Gastroesophageal sphincter (tissue), 4 donors: Measurements from ENCODE around the gene MEF2D. TPM values are rescaled to one million over a fixed set of nuclear protein-coding genes. Genes with fewer than 3 reads are reported as not detected.
A peak's percentile ranks its signal among the peaks of the same experiment; 100 is the strongest.

Experiments used
- ATAC-seq: fragments of 150-250 bp; one replicate; pipeline ENCODE4 v1.9.1; 2016; ENCODE audit warnings: mild to moderate bottlenecking, moderate library complexity
- H3K27ac ChIP-seq, 4 donors: fragments of 200-600 bp; sonication (generic) in 3 of 4; 1 replicate in 3 of 4; 2 replicates in 1 of 4; pipeline ENCODE4 v1.5.1; 2016 to 2019
- H3K27me3 ChIP-seq: fragments of 200-600 bp; sonication (generic); one replicate; pipeline ENCODE4 v1.5.1; 2019
- H3K36me3 ChIP-seq, 2 donors: fragments of 200-600 bp; sonication (generic); one replicate each; pipeline ENCODE4 v1.5.1; 2019; ENCODE audit warnings: control low read depth in 1 of 2
- H3K4me1 ChIP-seq, 3 donors: fragments of 200-600 bp; sonication (generic); 1 replicate in 2 of 3; 2 replicates in 1 of 3; pipeline ENCODE4 v1.5.1; 2016 to 2019; ENCODE audit warnings: control low read depth in 2 of 3
- H3K4me3 ChIP-seq, 2 donors: fragments of 200-600 bp; sonication (generic); one replicate each; pipeline ENCODE4 v1.5.1; 2019; ENCODE audit warnings: mild to moderate bottlenecking in 1 of 2, moderate library complexity in 1 of 2
- H3K9me3 ChIP-seq, 3 donors: fragments of 200-600 bp; sonication (generic); one replicate each; pipeline ENCODE4 v1.5.1; 2017 to 2019; ENCODE audit warnings: control low read depth in 2 of 3
- EP300 ChIP-seq: sonication (generic); formaldehyde crosslinking; IDR thresholded peaks from one replicate; pipeline ENCODE4 v1.6.1; 2017; ENCODE audit warnings: antibody characterized with exemption, mild to moderate bottlenecking
- POLR2A ChIP-seq, 2 donors: fragments of 450-650 bp; IDR thresholded peaks; one replicate each; pipeline ENCODE4 v1.6.1; 2017; ENCODE audit warnings: antibody characterized with exemption in 2 of 2, mild to moderate bottlenecking in 2 of 2, moderate library complexity in 1 of 2
- POLR2AphosphoS5 ChIP-seq: sonication (generic); formaldehyde crosslinking; IDR thresholded peaks from one replicate; pipeline ENCODE4 v1.6.1; 2017; ENCODE audit warnings: antibody characterized with exemption
- WGBS, 2 donors: methylation state at CpG; one replicate each; pipeline ENCODE4 v1.1.5; 2018; ENCODE audit warnings: low coverage in 1 of 2; 5-methylcytosine and 5-hydroxymethylcytosine counted together
- total RNA-seq, 4 donors: library from RNA; depleted of rRNA; stranded (reverse); fragments of >200 nt; gene quantifications; one replicate each; pipeline ENCODE4 v1.1.0, GENCODE V29; 2016
- TF ChIP-seq, protein P1 (sequence below), 4 experiments: fragments of 200-600 bp in 2 of 4; fragments of 450-650 bp in 2 of 4; sonication (generic) in 1 of 4; IDR thresholded peaks; one replicate each; pipeline ENCODE4 v1.5.1; 2017 to 2019; ENCODE audit warnings: antibody characterized with exemption in 4 of 4, mild to moderate bottlenecking in 2 of 4, moderate library complexity in 2 of 4

The MEF2D gene
- total RNA-seq, 4 donors from 2014 or later: 49.0 to 94.3 (median 67.1) TPM

DNA sequence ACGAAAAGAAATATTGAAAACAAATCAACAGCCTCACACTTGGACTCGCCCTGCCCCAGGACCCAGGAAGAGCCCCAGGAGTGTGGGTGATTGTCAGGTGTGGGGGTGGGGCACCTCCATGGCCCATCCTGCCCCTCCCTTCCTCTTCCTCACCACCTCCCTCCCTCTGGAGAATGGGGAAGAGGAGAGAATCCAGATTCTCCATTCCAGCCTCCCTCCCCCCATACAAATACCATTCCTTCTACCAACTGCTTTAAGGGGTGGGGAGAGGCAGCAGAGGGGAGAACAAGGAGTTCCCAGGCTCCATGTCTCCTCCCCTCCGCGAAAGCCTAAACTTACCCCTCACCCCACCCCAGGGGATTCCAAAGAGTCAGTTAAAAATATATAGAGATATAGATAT, 36.7 kb downstream of the MEF2D start:
- peak overlapping the region; percentile 76 to 100 (median 84) for H3K27ac ChIP-seq
- H3K27me3 ChIP-seq: no peaks in the 10 kb centered on the region
- ATAC-seq: peak; percentile 86
- peaks cover 4 to 46% of the 10 kb centered on the region in 2 donors for H3K36me3 ChIP-seq
- H3K9me3 ChIP-seq: no peaks in the 10 kb centered on the region
- H3K4me1 ChIP-seq: peaks cover 9 to 65% (median 39%) of the 10 kb centered on the region in 3 donors
- TF ChIP-seq POLR2A (IDR thresholded peaks at IDR 0.05) (no peak), EP300 (no peak), POLR2AphosphoS5 (peak; percentile 92)
- TF ChIP-seq, protein P1, sequence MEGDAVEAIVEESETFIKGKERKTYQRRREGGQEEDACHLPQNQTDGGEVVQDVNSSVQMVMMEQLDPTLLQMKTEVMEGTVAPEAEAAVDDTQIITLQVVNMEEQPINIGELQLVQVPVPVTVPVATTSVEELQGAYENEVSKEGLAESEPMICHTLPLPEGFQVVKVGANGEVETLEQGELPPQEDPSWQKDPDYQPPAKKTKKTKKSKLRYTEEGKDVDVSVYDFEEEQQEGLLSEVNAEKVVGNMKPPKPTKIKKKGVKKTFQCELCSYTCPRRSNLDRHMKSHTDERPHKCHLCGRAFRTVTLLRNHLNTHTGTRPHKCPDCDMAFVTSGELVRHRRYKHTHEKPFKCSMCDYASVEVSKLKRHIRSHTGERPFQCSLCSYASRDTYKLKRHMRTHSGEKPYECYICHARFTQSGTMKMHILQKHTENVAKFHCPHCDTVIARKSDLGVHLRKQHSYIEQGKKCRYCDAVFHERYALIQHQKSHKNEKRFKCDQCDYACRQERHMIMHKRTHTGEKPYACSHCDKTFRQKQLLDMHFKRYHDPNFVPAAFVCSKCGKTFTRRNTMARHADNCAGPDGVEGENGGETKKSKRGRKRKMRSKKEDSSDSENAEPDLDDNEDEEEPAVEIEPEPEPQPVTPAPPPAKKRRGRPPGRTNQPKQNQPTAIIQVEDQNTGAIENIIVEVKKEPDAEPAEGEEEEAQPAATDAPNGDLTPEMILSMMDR (IDR thresholded peaks at IDR 0.05): no peak
- no peak overlapping the region for H3K4me3 ChIP-seq
- WGBS, 2 donors: 33 to 95% methylated on average over 1 to 2 of the region's 4 CpGs

GRCh38 chr1:156462954-156463795, 37.4 kb downstream of the MEF2D start:
- peak overlapping the region; percentile 76 to 100 (median 84) for H3K27ac ChIP-seq

DNA sequence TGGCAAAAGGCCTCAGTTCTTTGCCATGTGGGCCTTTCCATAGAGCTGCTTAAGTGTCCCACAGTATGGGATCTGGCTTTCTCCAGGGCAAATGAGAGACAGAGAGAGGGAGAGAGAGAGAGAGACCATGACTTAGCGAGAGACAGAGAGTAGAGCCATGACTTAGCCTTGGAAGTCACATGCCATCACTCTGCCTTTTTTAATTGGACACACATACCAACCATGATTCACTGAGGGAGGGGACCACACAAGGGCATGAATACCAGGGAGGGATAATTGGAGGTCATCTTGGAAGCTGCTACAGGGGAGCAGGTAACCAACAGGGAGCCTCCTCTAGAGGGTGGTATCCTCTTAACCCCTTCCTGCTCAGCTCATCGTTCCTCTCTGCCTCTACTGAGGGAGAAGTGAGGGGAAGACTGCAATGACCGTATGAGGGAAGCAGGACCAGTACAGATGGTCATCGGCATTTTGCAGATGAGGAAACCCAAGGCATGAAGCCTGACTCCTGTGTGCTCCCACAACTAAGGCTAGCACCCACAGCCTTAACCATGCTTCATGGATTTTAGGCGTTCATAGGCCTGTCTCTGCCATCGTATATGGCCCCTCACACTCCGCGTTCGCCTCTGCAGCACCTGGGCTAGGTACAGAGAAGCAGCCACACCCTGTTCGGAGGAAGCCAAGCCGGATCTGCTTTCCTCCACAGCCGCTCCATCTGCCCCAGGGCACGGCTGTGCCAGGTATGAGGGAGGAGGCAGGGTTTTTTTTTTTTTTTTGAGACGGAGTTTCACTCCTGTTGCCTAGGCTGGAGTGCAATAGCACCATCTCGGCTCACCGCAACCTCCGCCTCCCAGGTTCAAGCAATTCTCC, 38.6 kb downstream of the MEF2D start:
- peak overlapping the region in 3 of 4 donors; percentile 23 to 100 (median 99) for H3K27ac ChIP-seq
- H3K4me3 ChIP-seq: no peak overlapping the region
- peaks cover 0 to 27% of the 10 kb centered on the region in 2 donors for H3K36me3 ChIP-seq
- peaks cover 9 to 61% (median 36%) of the 10 kb centered on the region in 3 donors for H3K4me1 ChIP-seq
- 87 to 92% methylated on average over 11 to 13 of the region's 17 CpGs for WGBS, 2 donors
- H3K27me3 ChIP-seq: no peaks in the 10 kb centered on the region
- ATAC-seq: no peak
- H3K9me3 ChIP-seq: no peaks in the 10 kb centered on the region
- TF ChIP-seq, protein P1 (IDR thresholded peaks at IDR 0.05): no peak
- TF ChIP-seq POLR2A (IDR thresholded peaks at IDR 0.05) (no peak), POLR2AphosphoS5 (peak; percentile 32), EP300 (no peak)

More at GRCh38 chr1:156462954-156463795, 37.4 kb downstream of the MEF2D start:
- no peaks in the 10 kb centered on the region for H3K27me3 ChIP-seq
- no peak for ATAC-seq
- 70 to 82% methylated on average over 2 to 8 of the region's 20 CpGs for WGBS, 2 donors
- peaks cover 3 to 39% of the 10 kb centered on the region in 2 donors for H3K36me3 ChIP-seq
- H3K4me3 ChIP-seq: no peak overlapping the region
- H3K4me1 ChIP-seq: peaks cover 9 to 63% (median 39%) of the 10 kb centered on the region in 3 donors
- TF ChIP-seq EP300 (no peak), POLR2A (IDR thresholded peaks at IDR 0.05) (no peak), POLR2AphosphoS5 (no peak)
- TF ChIP-seq, protein P1 (IDR thresholded peaks at IDR 0.05): no peak
- no peaks in the 10 kb centered on the region for H3K9me3 ChIP-seq

DNA sequence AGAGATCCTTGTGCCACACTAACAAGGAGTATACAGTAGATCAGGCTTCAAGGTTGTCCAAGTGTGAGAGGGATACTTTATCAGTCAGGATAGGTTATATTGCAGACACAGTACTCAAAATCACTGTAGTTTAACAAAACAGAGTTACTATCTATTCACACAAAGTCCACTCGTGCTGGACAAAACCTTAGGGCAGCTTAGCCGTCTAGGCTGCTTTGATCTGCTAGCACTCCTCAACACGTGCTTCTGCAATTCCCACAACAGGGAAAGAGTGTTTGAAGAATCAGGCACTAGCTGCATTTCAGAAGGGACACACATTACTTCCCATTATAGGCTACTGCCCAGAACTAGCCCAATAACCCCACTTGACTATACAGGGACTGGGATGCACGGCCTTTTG, 39.5 kb downstream of the MEF2D start:
- Histone ChIP-seq H3K36me3 (peaks cover 0 to 18% of the 10 kb centered on the region in 2 donors), H3K4me1 (peaks cover 9 to 55% (median 27%) of the 10 kb centered on the region in 3 donors), H3K9me3 (no peaks in the 10 kb centered on the region), H3K4me3 (no peak overlapping the region), H3K27ac (peak overlapping the region in 3 of 4 donors; percentile 23 to 100 (median 99)), H3K27me3 (no peaks in the 10 kb centered on the region)
- 33 to 36% methylated on average over 3 to 4 of the region's 4 CpGs for WGBS, 2 donors
- no peak for ATAC-seq
- TF ChIP-seq POLR2A (IDR thresholded peaks at IDR 0.05) (no peak), EP300 (no peak), POLR2AphosphoS5 (no peak)
- TF ChIP-seq, protein P1 (IDR thresholded peaks at IDR 0.05): no peak
